Germinal center (tissue), 1 donor: ENCODE data around the gene ZNF155.
A peak's percentile ranks its signal among the peaks of the same experiment; 100 is the strongest.
"Not testable (repeated sequence)": the region's sequence is repeated elsewhere in the genome, so short reads cannot be mapped to it uniquely, and the experiment has no call there.

ENCODE experiments used
- DNase-seq: peaks from one replicate; pipeline ENCODE4 v3.0.0; 2012; ENCODE audit warnings: mixed read lengths, low spot score

The ZNF155 gene

GRCh38 chr19:43983912-43984686, at the start of gene ZNF155:
ZNF155 (plus strand) TSS chr19:43984188; CDS start chr19:43988544, 4,356 bp downstream.
- peak; percentile 61 for DNase-seq

GRCh38 chr19:43934985-43935708, 48.8 kb upstream of the ZNF155 start, which contains the start of gene ZNF45:
ZNF45 (minus strand) TSS chr19:43935282; CDS start chr19:43922185, 13,097 bp downstream.
- DNase-seq = peak; percentile 90

- DNase-seq = no peak
Measured at GRCh38 chr19:43936188-43936587, 47.8 kb upstream of the ZNF155 start.

- DNase-seq = no peak
Measured at GRCh38 chr19:43939557-43940260, 44.3 kb upstream of the ZNF155 start.

- no peak for DNase-seq
Measured at GRCh38 chr19:43940719-43941118, 43.3 kb upstream of the ZNF155 start.

- no peak for DNase-seq
Measured at GRCh38 chr19:43941209-43941608, 42.8 kb upstream of the ZNF155 start.

GRCh38 chr19:43947412-43947811, 36.6 kb upstream of the ZNF155 start:
- not testable (repeated sequence) for DNase-seq

- DNase-seq = not testable (repeated sequence)
Measured at GRCh38 chr19:43949803-43950202, 34.2 kb upstream of the ZNF155 start.

GRCh38 chr19:43950834-43951645, 32.9 kb upstream of the ZNF155 start, which contains the start of gene ZNF221:
ZNF221 (plus strand) TSS chr19:43951228; CDS start chr19:43962727, 11,499 bp downstream.
- DNase-seq = peak; percentile 74

- no peak for DNase-seq
Measured at GRCh38 chr19:43956827-43957226, 27.2 kb upstream of the ZNF155 start.

- DNase-seq = no peak
Measured at GRCh38 chr19:43957891-43958290, 26.1 kb upstream of the ZNF155 start.

GRCh38 chr19:43960411-43960810, 23.6 kb upstream of the ZNF155 start:
- DNase-seq = no peak

- no peak for DNase-seq
Measured at GRCh38 chr19:43966079-43966694, 17.8 kb upstream of the ZNF155 start.

GRCh38 chr19:43976732-43977131, 7.3 kb upstream of the ZNF155 start:
- DNase-seq = no peak

GRCh38 chr19:43983544-43983911, 460 bp upstream of the ZNF155 start:
- no peak for DNase-seq

GRCh38 chr19:43984687-43985000, 656 bp downstream of the ZNF155 start:
- DNase-seq = no peak

GRCh38 chr19:43997631-43998290, 13.8 kb downstream of the ZNF155 start:
- DNase-seq = no peak

GRCh38 chr19:44002212-44002565, 18.2 kb downstream of the ZNF155 start:
- DNase-seq = peak; percentile 2

- DNase-seq = peak; percentile 85
Measured at GRCh38 chr19:44002566-44003460, 18.8 kb downstream of the ZNF155 start, which contains the start of gene ZNF230. ZNF230 (plus strand) TSS chr19:44002957; CDS start chr19:44007079, 4,122 bp downstream.
